ENCODE measurements around the gene AGMAT. TPM values are rescaled to one million over a fixed set of nuclear protein-coding genes. Genes with fewer than 3 reads are reported as not detected.
A peak's percentile ranks its signal among the peaks of the same experiment; 100 is the strongest.

The AGMAT gene
- total and polyA plus RNA-seq, 9 of the 15 experiments (the other 6 are each of a cell fraction or from before 2014, with no cell fraction given), result not detected

DNA sequence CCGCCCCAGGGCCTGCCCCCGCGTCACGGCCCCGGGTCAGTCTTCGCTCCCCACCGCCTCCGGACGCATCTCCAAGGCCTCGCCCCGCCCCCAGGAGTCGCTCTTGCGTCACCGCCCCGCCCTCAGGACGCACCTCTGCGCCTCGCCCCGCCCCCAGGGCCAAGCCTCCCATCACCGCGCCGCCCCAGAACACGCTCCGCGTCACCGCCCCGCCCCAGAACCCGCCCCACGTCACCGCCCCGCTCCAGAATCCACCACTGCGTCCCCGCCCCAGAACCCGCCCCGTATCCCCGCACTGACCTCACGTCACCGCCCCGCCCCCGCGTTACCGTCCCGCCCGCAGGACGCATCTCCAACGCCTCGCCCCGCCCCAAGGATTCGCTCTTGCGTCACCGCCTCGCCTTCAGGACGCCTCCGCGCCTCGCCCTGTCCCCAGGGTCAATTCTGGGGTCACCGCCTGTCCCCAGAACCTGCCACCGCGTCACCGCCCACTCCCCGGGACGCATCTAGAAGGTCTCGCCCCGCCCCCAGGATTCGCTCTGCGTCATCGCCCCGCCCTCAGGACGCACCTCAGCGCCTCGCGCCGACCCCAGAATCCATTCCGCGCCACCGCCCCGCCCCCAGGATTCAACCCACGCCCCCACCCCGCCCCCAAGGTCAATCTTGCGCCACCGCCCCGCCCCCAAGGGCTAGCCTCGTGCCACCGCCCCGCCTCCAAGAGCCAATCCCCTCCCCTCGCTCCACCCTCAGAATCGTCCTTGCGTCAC, 60.4 kb downstream of the AGMAT start (continued):
- TF ChIP-seq ZKSCAN3 (CRISPR knock-in tag; IDR thresholded peaks at IDR 0.05) (peak; percentile 88), ZNF224 (CRISPR knock-in tag; IDR thresholded peaks at IDR 0.05) (no peak), GABPA (tag; conservative IDR thresholded peaks at IDR 0.05; ENCODE audit: low read depth) (no peak), CCNT2 (IDR thresholded peaks at IDR 0.05; ENCODE audit: borderline replicate concordance, extremely low read depth, insufficient read length, low read depth, low read length) (peak; percentile 62), KLF10 (CRISPR knock-in tag; IDR thresholded peaks at IDR 0.05) (no peak), ZNF184 (CRISPR knock-in tag; IDR thresholded peaks at IDR 0.05) (no peak), CBX3 (IDR thresholded peaks at IDR 0.05; ENCODE audit: borderline replicate concordance in 1 of 2, low read length in 2 of 2) (no peak), PTTG1 (tag; IDR thresholded peaks at IDR 0.05; ENCODE audit: low read depth) (no peak), ATF7 (IDR thresholded peaks at IDR 0.05) (peak; percentile 89), BRF1 (IDR thresholded peaks at IDR 0.05; ENCODE audit: borderline replicate concordance, extremely low read depth, insufficient read length) (no peak), ZBTB11 (CRISPR knock-in tag; IDR thresholded peaks at IDR 0.05) (no peak; a peak in 1 of 6 replicates), EP300 (IDR thresholded peaks at IDR 0.05; ENCODE audit: low read length) (peak; percentile 35; the same call in 1 of the 2 replicates), HNRNPL (IDR thresholded peaks at IDR 0.05; ENCODE audit: low read depth, low read length) (no peak), NR2C1 (IDR thresholded peaks at IDR 0.05) (peak; percentile 76), NR2C1 (tag; IDR thresholded peaks at IDR 0.05) (peak; percentile 82), SMARCB1 (IDR thresholded peaks at IDR 0.05; ENCODE audit: insufficient read length, low read depth) (no peak), ZNF583 (CRISPR knock-in tag; IDR thresholded peaks at IDR 0.05) (no peak), C11orf30 (IDR thresholded peaks at IDR 0.05; ENCODE audit: low read depth) (0 out of 2 replicates have a peak, but pooled peaks have one; percentile 13), ZNF146 (CRISPR knock-in tag; IDR thresholded peaks at IDR 0.05; ENCODE audit: unreplicated experiment) (no peak), ATF3 (IDR thresholded peaks at IDR 0.05) (peak; percentile 92), ATF3 (CRISPR knock-in tag; conservative IDR thresholded peaks at IDR 0.05) (peak; percentile 68; the same call in 1 of the 2 replicates), FOXK1 (CRISPR knock-in tag; IDR thresholded peaks at IDR 0.05; ENCODE audit: borderline replicate concordance) (no peak), DIDO1 (tag; IDR thresholded peaks at IDR 0.05; ENCODE audit: low read depth) (0 out of 2 replicates have a peak, but pooled peaks have one; percentile 27)

Measured in K562 (cell line).